IMR-90 (cell line): ENCODE results near the gene FDPS. TPM values are rescaled to one million over a fixed set of nuclear protein-coding genes. Genes with fewer than 3 reads are reported as not detected.

Experiments
- ATAC-seq: fragments of 200-7000 bp; cut with Tn5 transposase; 2 replicates; pipeline ENCODE4 v1.9.1; 2020; ENCODE audit warnings: low read depth, mild to moderate bottlenecking, moderate library complexity
- BruUV-seq: library from RNA; stranded (reverse); fragments of 400-500 nt; replicated peaks from 2 replicates; lab custom pipeline; 2021; lab: Mats Ljungman, UMichigan
- CTCF ChIA-PET: fragments of 300-600 bp; formaldehyde crosslinking; extraction: SDS; loops from one replicate; lab custom pipeline; 2021; ENCODE audit warnings: antibody characterized with exemption; lab: Yijun Ruan, JAX
- POLR2A ChIA-PET: fragments of 300-600 bp; sonication (Branson Sonifier 250); formaldehyde crosslinking; loops from one replicate; lab custom pipeline; 2022; ENCODE audit warnings: antibody characterized with exemption; ENCODE audit not compliant: unreplicated experiment; lab: Charles Lee
- DNase-seq: peaks from one replicate; pipeline ENCODE4 v3.0.0; 2013
- H2AFZ ChIP-seq: replicated peaks from 2 replicates; pipeline ENCODE3; 2013; ENCODE audit warnings: low read length, mild to moderate bottlenecking; ENCODE audit not compliant: poor library complexity
- H2AK5ac ChIP-seq: 2 replicates; pipeline ENCODE4 v1.6.1; 2013; ENCODE audit warnings: low read depth, low read length, inconsistent platforms
- H2AK9ac ChIP-seq: replicated peaks from 2 replicates; pipeline ENCODE3; 2013; ENCODE audit warnings: mild to moderate bottlenecking, low read depth, low read length, moderate library complexity; ENCODE audit not compliant: poor library complexity
- H2BK120ac ChIP-seq: 2 replicates; pipeline ENCODE4 v1.6.1; 2013; ENCODE audit warnings: low read depth, low read length, inconsistent platforms
- H2BK15ac ChIP-seq: 3 replicates; pipeline ENCODE4 v1.6.1; 2013; ENCODE audit warnings: low read depth, low read length, inconsistent platforms
- H2BK20ac ChIP-seq: 2 replicates; pipeline ENCODE4 v1.6.1; 2013; ENCODE audit warnings: low read depth, mild to moderate bottlenecking, inconsistent platforms, low read length, moderate library complexity
- H2BK5ac ChIP-seq: 2 replicates; pipeline ENCODE4 v1.6.1; 2013; ENCODE audit warnings: mild to moderate bottlenecking, low read depth, low read length, inconsistent platforms; ENCODE audit not compliant: poor library complexity, severe bottlenecking
- H3K14ac ChIP-seq: replicated peaks from 2 replicates; pipeline ENCODE4 v1.6.1; 2013; ENCODE audit warnings: low read depth, low read length, inconsistent platforms
- H3K18ac ChIP-seq: 2 replicates; pipeline ENCODE4 v1.6.1; 2013; ENCODE audit warnings: low read depth, low read length, control low read depth
- H3K23ac ChIP-seq: 2 replicates; pipeline ENCODE4 v1.6.1; 2013; ENCODE audit warnings: low read depth, low read length, inconsistent platforms
- H3K27ac ChIP-seq: 2 replicates; pipeline ENCODE4 v1.5.1; 2013; ENCODE audit warnings: mild to moderate bottlenecking, control low read depth, low read length; ENCODE audit not compliant: insufficient read depth
- H3K27me3 ChIP-seq: 2 replicates; pipeline ENCODE4 v1.6.1; 2013; ENCODE audit warnings: low read length; ENCODE audit not compliant: control insufficient read depth, insufficient read depth
- H3K36me3 ChIP-seq: 2 replicates; pipeline ENCODE4 v1.6.1; 2013; ENCODE audit warnings: low read length, mixed read lengths; ENCODE audit not compliant: control insufficient read depth, insufficient read depth
- H3K4ac ChIP-seq: 2 replicates; pipeline ENCODE4 v1.6.1; 2013; ENCODE audit warnings: low read depth, low read length, inconsistent platforms
- H3K4me1 ChIP-seq: 2 replicates; pipeline ENCODE4 v1.6.1; 2013; ENCODE audit warnings: low read length, mixed read lengths; ENCODE audit not compliant: control insufficient read depth, insufficient read depth
- H3K4me2 ChIP-seq: 2 replicates; pipeline ENCODE4 v1.6.1; 2013; ENCODE audit warnings: low read depth, mild to moderate bottlenecking, control low read depth, low read length, moderate library complexity
- H3K4me3 ChIP-seq: 2 replicates; pipeline ENCODE4 v1.5.1; 2013; ENCODE audit warnings: low read depth, mild to moderate bottlenecking, control low read depth, low read length, moderate library complexity; ENCODE audit not compliant: insufficient read depth
- H3K56ac ChIP-seq: 2 replicates; pipeline ENCODE4 v1.6.1; 2013; ENCODE audit warnings: low read length, inconsistent platforms; ENCODE audit not compliant: insufficient read depth; ENCODE audit errors: extremely low read depth
- H3K79me1 ChIP-seq, 2 experiments: 2 replicates each; pipeline ENCODE4 v1.6.1; 2013; ENCODE audit warnings: low read length in 2 of 2, inconsistent platforms in 1 of 2, low read depth in 1 of 2
- H3K9ac ChIP-seq: 2 replicates; pipeline ENCODE4 v1.6.1; 2013; ENCODE audit warnings: low read depth, low read length, control low read depth
- H3K9me1 ChIP-seq: 2 replicates; pipeline ENCODE4 v1.6.1; 2013; ENCODE audit warnings: low read length, inconsistent platforms; ENCODE audit not compliant: insufficient read depth
- H3K9me3 ChIP-seq: 2 replicates; pipeline ENCODE4 v1.6.1; 2013; ENCODE audit warnings: low read length; ENCODE audit not compliant: control insufficient read depth, insufficient read depth
- H4K20me1 ChIP-seq: 2 replicates; pipeline ENCODE4 v1.6.1; 2013; ENCODE audit warnings: low read length, inconsistent platforms; ENCODE audit not compliant: insufficient read depth
- H4K5ac ChIP-seq: 2 replicates; pipeline ENCODE4 v1.6.1; 2013; ENCODE audit warnings: mild to moderate bottlenecking, low read depth, low read length, control low read depth
- H4K8ac ChIP-seq, 2 experiments: 2 replicates each; pipeline ENCODE4 v1.6.1; 2013; ENCODE audit warnings: low read depth in 2 of 2, low read length in 2 of 2, control low read depth in 1 of 2, inconsistent platforms in 1 of 2
- H4K91ac ChIP-seq: 2 replicates; pipeline ENCODE4 v1.6.1; 2013; ENCODE audit warnings: low read depth, low read length, inconsistent platforms; ENCODE audit not compliant: insufficient read depth
- BHLHE40 ChIP-seq: fragments of 150-350 bp; IDR thresholded peaks from 2 replicates; pipeline ENCODE4 v1.6.1; 2016; ENCODE audit warnings: mild to moderate bottlenecking, low read depth, low read length
- CEBPB ChIP-seq: IDR thresholded peaks from 2 replicates; pipeline ENCODE4 v1.6.1; 2012; ENCODE audit warnings: low read depth, low read length, improper control_type of control experiment
- CHD1 ChIP-seq: IDR thresholded peaks from 2 replicates; pipeline ENCODE4 v1.6.1; 2012; ENCODE audit warnings: low read depth, low read length, improper control_type of control experiment
- FOS ChIP-seq: fragments of 150-350 bp; IDR thresholded peaks from 2 replicates; pipeline ENCODE4 v1.6.1; 2016; ENCODE audit warnings: low read depth, low read length
- MAFK ChIP-seq: IDR thresholded peaks from 2 replicates; pipeline ENCODE4 v1.6.1; 2012; ENCODE audit warnings: low read depth, low read length, improper control_type of control experiment
- MAZ ChIP-seq: IDR thresholded peaks from 2 replicates; pipeline ENCODE4 v1.6.1; 2012; ENCODE audit warnings: low read depth, mild to moderate bottlenecking, low read length, improper control_type of control experiment, moderate library complexity, borderline replicate concordance
- MXI1 ChIP-seq: IDR thresholded peaks from 2 replicates; pipeline ENCODE4 v1.6.1; 2012; ENCODE audit warnings: low read depth, mild to moderate bottlenecking, low read length, moderate library complexity, borderline replicate concordance
- NFE2L2 ChIP-seq: fragments of 150-350 bp; IDR thresholded peaks from 2 replicates; pipeline ENCODE4 v1.6.1; 2016; ENCODE audit warnings: low read depth, mild to moderate bottlenecking, low read length
- POLR2A ChIP-seq: IDR thresholded peaks from 2 replicates; pipeline ENCODE4 v1.6.1; 2012; ENCODE audit warnings: mild to moderate bottlenecking, low read depth, low read length
- RCOR1 ChIP-seq: IDR thresholded peaks from 2 replicates; pipeline ENCODE4 v1.6.1; 2012; ENCODE audit warnings: mild to moderate bottlenecking, low read length, improper control_type of control experiment; ENCODE audit not compliant: insufficient replicate concordance
- RFX5 ChIP-seq: IDR thresholded peaks from 2 replicates; pipeline ENCODE4 v1.8.0; 2012; ENCODE audit warnings: low read depth, mild to moderate bottlenecking, low read length, moderate library complexity
- SMC3 ChIP-seq: fragments of 150-350 bp; IDR thresholded peaks from 2 replicates; pipeline ENCODE4 v1.6.1; 2016; ENCODE audit warnings: low read depth, mild to moderate bottlenecking, antibody characterized with exemption, low read length, moderate library complexity
- WGBS, 2 experiments: methylation state at CpG; one replicate each; pipeline versions ENCODE4 v1.1.5 to v1.1.7; 2013; ENCODE audit warnings: missing lambda C conversion rate in 2 of 2; ENCODE audit not compliant: insufficient read length in 1 of 2; ENCODE audit errors: extremely low coverage in 2 of 2; 5-methylcytosine and 5-hydroxymethylcytosine counted together
- dilution Hi-C: fragments of 300-500 bp; cut with HindIII; formaldehyde crosslinking; loops from one replicate; pipeline ENCODE4 v1.14.3; 2018; ENCODE audit warnings: low sequenced_read_pairs; ENCODE audit not compliant: unreplicated experiment
- in situ Hi-C: fragments of 300-500 bp; cut with MboI; formaldehyde crosslinking; loops from 3 replicates; pipeline ENCODE4 v1.14.3; 2019; ENCODE audit warnings: low sequenced_read_pairs, inconsistent platforms, mixed read lengths
- intact Hi-C: fragments of 100-400 bp; cut with micrococcal nuclease; formaldehyde crosslinking; loops from 2 replicates; pipeline ENCODE4 v1.10.0; 2022
- polyA plus RNA-seq, 3 experiments: library from polyadenylated mRNA; depleted of rRNA; stranded (reverse); fragments of >200 nt; gene quantifications; 2 replicates each; pipeline ENCODE4 v1.2.3, GENCODE V29; 2012; ENCODE audit warnings: low replicate concordance in 1 of 3
- total RNA-seq: library from RNA; depleted of rRNA; stranded (reverse); fragments of >200 nt; gene quantifications from 2 replicates; pipeline ENCODE4 v1.2.3, GENCODE V29; 2012
- TF ChIP-seq, protein P1 (sequence below): fragments of 150-350 bp; IDR thresholded peaks from 2 replicates; pipeline ENCODE4 v1.6.1; 2016; ENCODE audit warnings: low read depth, mild to moderate bottlenecking, low read length, moderate library complexity, borderline replicate concordance
- TF ChIP-seq, protein P2 (sequence below): conservative IDR thresholded peaks from 2 replicates; pipeline ENCODE4 v1.5.1; 2012; ENCODE audit warnings: mild to moderate bottlenecking, low read depth, low read length, improper control_type of control experiment
- TF ChIP-seq, protein P3 (sequence below): fragments of 150-350 bp; IDR thresholded peaks from 2 replicates; pipeline ENCODE4 v1.6.1; 2017; ENCODE audit warnings: mild to moderate bottlenecking, antibody characterized with exemption, low read length, low read depth

Gene FDPS
- total and polyA plus RNA-seq, 2 of the 4 experiments (the other 2 are of a cell fraction) = 183 to 191 TPM

- Histone ChIP-seq H2AK9ac (peak overlapping the region; percentile 86), H3K27ac (peak overlapping the region; percentile 78), H3K56ac (no peak overlapping the region), H3K9ac (peak overlapping the region; percentile 75), H3K9me3 (no peaks in the 10 kb centered on the region), H4K91ac (no peak overlapping the region), H3K36me3 (peaks cover 25% of the 10 kb centered on the region), H3K4me3 (peak overlapping the region; percentile 58), H3K79me1 (peaks cover 16 to 57% of the 10 kb centered on the region in 2 experiments), H4K8ac (peak overlapping the region; percentile 48 to 49; a peak in 3 of 4 replicates), H3K4me1 (peaks cover 18% of the 10 kb centered on the region; the same call in 1 of the 2 replicates), H3K14ac (0 out of 2 replicates have a peak overlapping the region, but pooled peaks have one; percentile 12), H3K4me2 (peak overlapping the region; percentile 95), H2AK5ac (peak overlapping the region; percentile 58), H2BK120ac (no peak overlapping the region), H2BK5ac (no peak overlapping the region), H3K4ac (no peak overlapping the region; the same call in 1 of the 2 replicates), H2BK20ac (no peak overlapping the region), H3K18ac (no peak overlapping the region), H2AFZ (peak overlapping the region; percentile 98), H4K5ac (no peak overlapping the region), H4K20me1 (peaks cover 25% of the 10 kb centered on the region), H3K9me1 (peaks cover 16% of the 10 kb centered on the region; the same call in 1 of the 2 replicates), H3K23ac (peak overlapping the region; percentile 84; the same call in 1 of the 2 replicates), H2BK15ac (no peak overlapping the region), H3K27me3 (no peaks in the 10 kb centered on the region)
- 40% methylated on average over 3 of the region's 6 CpGs; no CpG with 5 or more reads in 1 of the 2 experiments for WGBS, 2 experiments
- ATAC-seq = no peak
- CTCF ChIA-PET = interaction anchor here (1.0 kb wide), 1 partner anchor 75 kb away, joined by 5 read pairs; no protein-coding TSS in a partner anchor
- intact Hi-C loops (loop anchor here (10.0 kb wide), 1 partner anchor 121 kb away; the partner anchor contains the start of genes MTX1 and THBS3), in situ Hi-C loops (no loop called here), dilution Hi-C loops (no loop called here)
- no peak for DNase-seq
- no peak for TF ChIP-seq FOS
- no peak for TF ChIP-seq CEBPB
- TF ChIP-seq, protein P1, sequence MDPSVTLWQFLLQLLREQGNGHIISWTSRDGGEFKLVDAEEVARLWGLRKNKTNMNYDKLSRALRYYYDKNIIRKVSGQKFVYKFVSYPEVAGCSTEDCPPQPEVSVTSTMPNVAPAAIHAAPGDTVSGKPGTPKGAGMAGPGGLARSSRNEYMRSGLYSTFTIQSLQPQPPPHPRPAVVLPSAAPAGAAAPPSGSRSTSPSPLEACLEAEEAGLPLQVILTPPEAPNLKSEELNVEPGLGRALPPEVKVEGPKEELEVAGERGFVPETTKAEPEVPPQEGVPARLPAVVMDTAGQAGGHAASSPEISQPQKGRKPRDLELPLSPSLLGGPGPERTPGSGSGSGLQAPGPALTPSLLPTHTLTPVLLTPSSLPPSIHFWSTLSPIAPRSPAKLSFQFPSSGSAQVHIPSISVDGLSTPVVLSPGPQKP = no peak
- TF ChIP-seq MAFK = no peak
- TF ChIP-seq POLR2A = no peak
- no peak for TF ChIP-seq RCOR1
- no peak for TF ChIP-seq BHLHE40
- TF ChIP-seq, protein P2, sequence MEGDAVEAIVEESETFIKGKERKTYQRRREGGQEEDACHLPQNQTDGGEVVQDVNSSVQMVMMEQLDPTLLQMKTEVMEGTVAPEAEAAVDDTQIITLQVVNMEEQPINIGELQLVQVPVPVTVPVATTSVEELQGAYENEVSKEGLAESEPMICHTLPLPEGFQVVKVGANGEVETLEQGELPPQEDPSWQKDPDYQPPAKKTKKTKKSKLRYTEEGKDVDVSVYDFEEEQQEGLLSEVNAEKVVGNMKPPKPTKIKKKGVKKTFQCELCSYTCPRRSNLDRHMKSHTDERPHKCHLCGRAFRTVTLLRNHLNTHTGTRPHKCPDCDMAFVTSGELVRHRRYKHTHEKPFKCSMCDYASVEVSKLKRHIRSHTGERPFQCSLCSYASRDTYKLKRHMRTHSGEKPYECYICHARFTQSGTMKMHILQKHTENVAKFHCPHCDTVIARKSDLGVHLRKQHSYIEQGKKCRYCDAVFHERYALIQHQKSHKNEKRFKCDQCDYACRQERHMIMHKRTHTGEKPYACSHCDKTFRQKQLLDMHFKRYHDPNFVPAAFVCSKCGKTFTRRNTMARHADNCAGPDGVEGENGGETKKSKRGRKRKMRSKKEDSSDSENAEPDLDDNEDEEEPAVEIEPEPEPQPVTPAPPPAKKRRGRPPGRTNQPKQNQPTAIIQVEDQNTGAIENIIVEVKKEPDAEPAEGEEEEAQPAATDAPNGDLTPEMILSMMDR = no peak
- TF ChIP-seq NFE2L2 = no peak
- no peak for TF ChIP-seq MXI1
- TF ChIP-seq RFX5 = no peak
- TF ChIP-seq SMC3 = no peak
- no peak for TF ChIP-seq MAZ
- TF ChIP-seq CHD1 = no peak
- TF ChIP-seq, protein P3, sequence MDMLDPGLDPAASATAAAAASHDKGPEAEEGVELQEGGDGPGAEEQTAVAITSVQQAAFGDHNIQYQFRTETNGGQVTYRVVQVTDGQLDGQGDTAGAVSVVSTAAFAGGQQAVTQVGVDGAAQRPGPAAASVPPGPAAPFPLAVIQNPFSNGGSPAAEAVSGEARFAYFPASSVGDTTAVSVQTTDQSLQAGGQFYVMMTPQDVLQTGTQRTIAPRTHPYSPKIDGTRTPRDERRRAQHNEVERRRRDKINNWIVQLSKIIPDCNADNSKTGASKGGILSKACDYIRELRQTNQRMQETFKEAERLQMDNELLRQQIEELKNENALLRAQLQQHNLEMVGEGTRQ = no peak
- BruUV-seq = no TSS peak
- POLR2A ChIA-PET = no interaction called here
Observed at GRCh38 chr1:155325603-155325893, 16.9 kb downstream of the FDPS start.
